Raji (cell line): Measurements from ENCODE around the gene GNPAT.

ENCODE experiments used
- POLR2A ChIP-seq: IDR thresholded peaks from 2 replicates; pipeline ENCODE4 v1.6.1; 2011; ENCODE audit warnings: low read depth, low read length, control low read depth; ENCODE audit not compliant: insufficient read depth

GNPAT gene

DNA sequence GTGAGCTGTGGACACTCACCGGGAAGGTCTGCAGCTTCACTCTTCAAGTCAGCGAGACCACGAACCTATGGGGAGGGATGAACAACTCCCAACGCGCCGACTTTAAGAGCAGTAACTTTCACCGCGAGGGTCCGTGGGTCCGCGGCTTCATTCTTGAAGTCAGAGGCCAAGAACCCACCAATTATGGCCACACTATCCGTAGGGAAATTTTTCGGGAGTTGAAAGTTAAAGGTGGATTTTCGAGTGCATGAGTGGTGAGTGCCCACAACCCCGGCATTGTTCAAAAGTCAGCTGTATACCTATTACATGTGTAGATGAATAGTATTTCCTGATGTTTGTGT is 77.0 kb downstream of the GNPAT start:
- TF ChIP-seq POLR2A, result no peak

DNA sequence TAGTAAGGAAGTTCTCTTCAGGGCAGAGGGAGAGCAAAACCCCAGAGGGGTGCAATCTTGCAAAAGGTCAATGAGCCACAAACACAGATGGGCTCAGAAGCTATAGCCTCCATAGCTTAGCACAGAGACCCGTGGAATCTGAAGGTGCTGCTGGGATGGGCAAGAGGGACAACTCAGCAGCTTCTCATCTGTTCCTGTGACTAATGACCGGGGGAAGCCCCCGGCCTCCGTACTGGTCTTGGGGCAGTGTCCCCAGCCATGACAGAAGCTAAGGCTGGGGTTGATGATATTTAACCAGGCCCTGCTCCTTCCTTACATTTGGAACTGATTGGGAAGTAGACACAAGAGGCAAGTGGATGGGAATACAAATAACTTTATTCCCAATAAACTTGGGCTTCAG is 77.6 kb downstream of the GNPAT start:
- no peak for TF ChIP-seq POLR2A

DNA sequence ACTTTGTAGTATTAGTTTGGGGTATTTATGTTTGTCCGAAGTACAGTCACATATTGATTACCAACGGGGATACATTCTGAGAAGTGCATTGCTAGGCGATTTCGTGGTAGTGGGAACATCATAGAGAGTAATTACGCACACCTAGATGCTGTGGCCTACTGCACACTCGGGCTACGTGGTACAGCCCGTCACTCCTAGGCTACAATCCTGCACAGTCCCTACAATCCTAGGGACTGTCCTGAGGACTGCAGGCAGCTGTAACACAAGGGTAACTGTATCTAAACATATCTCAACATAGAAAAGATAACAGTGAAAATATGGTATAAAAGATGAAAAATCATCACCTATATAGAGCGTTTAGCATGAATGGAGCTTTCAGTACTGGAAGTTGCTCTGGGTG is 78.1 kb downstream of the GNPAT start:
- no peak for TF ChIP-seq POLR2A

DNA sequence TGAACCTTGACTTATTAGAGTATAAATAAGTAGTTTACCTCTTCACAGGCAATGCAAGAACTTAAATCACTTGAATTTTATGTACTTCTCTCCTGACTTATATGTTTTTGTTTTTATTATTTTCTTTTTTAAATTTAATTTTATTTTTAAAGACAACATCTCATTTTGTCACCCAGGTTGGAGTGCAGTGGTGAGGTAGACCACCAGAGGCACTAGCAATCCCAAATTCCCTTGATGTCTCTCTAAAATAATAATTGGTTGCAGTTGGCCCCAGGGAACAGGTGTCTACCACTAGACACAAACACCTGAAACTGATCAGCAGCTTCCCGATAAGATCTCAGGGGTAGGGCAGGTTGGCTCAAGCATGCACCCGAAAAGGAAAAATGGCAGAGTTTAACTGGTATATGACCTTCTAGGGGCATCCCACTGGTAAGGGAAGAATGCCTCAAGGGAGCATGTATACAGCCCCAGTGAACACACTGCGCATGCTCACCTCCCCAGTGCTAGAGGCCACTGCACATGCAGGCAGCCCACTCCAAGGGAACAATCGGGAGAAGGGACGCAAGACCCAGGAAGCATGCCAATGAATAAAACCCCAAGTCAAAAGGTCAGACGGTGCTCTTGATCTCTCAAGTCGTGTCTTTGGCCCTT is 82.0 kb downstream of the GNPAT start:
- no peak for TF ChIP-seq POLR2A

DNA sequence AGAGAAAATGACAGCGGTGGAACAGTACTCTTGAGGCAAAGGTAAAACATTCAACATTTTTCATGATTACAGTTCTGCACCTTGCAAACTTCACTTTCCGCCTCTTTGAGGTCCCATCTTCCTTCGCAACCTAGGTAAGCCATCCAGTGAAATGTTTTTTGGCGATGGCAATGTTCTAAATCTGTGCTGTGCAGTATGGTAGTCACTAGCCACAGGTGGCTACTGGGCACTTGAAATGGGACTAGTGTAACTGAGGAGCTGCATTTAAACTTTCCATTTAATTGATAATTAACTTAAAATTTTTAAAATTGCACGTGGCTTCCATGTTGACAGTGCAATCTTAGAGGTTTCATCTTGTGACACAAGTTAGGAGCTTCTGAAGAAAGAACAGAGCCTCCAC is 83.6 kb downstream of the GNPAT start:
- no peak for TF ChIP-seq POLR2A

DNA sequence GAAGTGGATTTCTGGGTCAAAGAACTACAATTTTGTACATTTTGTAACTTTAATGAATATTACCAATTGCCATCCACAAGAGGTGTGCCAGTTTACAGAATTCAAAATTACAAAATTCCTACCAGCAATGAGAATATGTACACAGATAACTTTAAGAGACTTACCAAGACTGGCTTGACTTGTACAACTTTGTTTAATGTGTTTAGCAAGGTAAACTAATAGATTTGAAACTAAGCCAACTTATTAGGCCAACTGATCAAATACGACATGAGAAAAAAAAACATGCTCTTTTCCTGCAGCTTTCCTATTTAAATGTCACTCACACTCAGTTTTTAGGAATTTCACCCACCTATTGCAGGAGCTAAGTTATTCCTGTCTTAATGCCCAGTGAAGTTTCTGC is 85.2 kb downstream of the GNPAT start:
- TF ChIP-seq POLR2A, result no peak
